H9 (cell line): ENCODE measurements around the gene DISC1. TPM values are rescaled to one million over a fixed set of nuclear protein-coding genes. Genes with fewer than 3 reads are reported as not detected.

Experiments used
- DNase-seq: peaks from one replicate; pipeline ENCODE4 v3.0.0-alpha.2; 2017
- H2AFZ ChIP-seq: one replicate; pipeline ENCODE4 v1.6.1; 2013; ENCODE audit warnings: mild to moderate bottlenecking, low read length, control low read depth, moderate library complexity
- H2AK5ac ChIP-seq: 2 replicates; pipeline ENCODE4 v1.6.1; 2013; ENCODE audit warnings: low read length, control low read depth, mixed read lengths; ENCODE audit not compliant: insufficient read length
- H2BK120ac ChIP-seq: one replicate; pipeline ENCODE4 v1.6.1; 2013; ENCODE audit warnings: low read depth, mild to moderate bottlenecking, low read length, control low read depth, inconsistent platforms; ENCODE audit not compliant: poor library complexity, severe bottlenecking
- H2BK12ac ChIP-seq: 2 replicates; pipeline ENCODE4 v1.6.1; 2013; ENCODE audit warnings: low read length, control low read depth, mixed read lengths, low read depth; ENCODE audit not compliant: insufficient read length
- H2BK15ac ChIP-seq: 2 replicates; pipeline ENCODE4 v1.6.1; 2013; ENCODE audit warnings: low read depth, low read length, control low read depth
- H2BK20ac ChIP-seq: one replicate; pipeline ENCODE4 v1.6.1; 2013; ENCODE audit warnings: low read depth, mild to moderate bottlenecking, low read length, control low read depth, inconsistent platforms; ENCODE audit not compliant: poor library complexity, severe bottlenecking
- H2BK5ac ChIP-seq: 2 replicates; pipeline ENCODE4 v1.6.1; 2013; ENCODE audit warnings: low read length, control low read depth, mixed read lengths; ENCODE audit not compliant: insufficient read length
- H3K14ac ChIP-seq: 2 replicates; pipeline ENCODE4 v1.6.1; 2013; ENCODE audit warnings: low read length, control low read depth; ENCODE audit not compliant: insufficient read depth
- H3K18ac ChIP-seq: 2 replicates; pipeline ENCODE4 v1.6.1; 2013; ENCODE audit warnings: low read depth, mild to moderate bottlenecking, mixed read lengths, low read length, control low read depth; ENCODE audit not compliant: insufficient read length
- H3K23ac ChIP-seq: 2 replicates; pipeline ENCODE4 v1.6.1; 2013; ENCODE audit warnings: low read length, control low read depth, mixed read lengths, low read depth; ENCODE audit not compliant: insufficient read length
- H3K23me2 ChIP-seq: 2 replicates; pipeline ENCODE4 v1.6.1; 2013; ENCODE audit warnings: low read depth, mild to moderate bottlenecking, mixed read lengths, low read length, control low read depth; ENCODE audit not compliant: insufficient read length, poor library complexity, severe bottlenecking
- H3K27ac ChIP-seq: 2 replicates; pipeline ENCODE4 v1.5.1; 2013; ENCODE audit warnings: low read length, control low read depth, mixed read lengths, low read depth; ENCODE audit not compliant: insufficient read length
- H3K27me3 ChIP-seq: 2 replicates; pipeline ENCODE4 v1.6.1; 2013; ENCODE audit warnings: low read length, control low read depth, inconsistent platforms; ENCODE audit not compliant: insufficient read depth
- H3K4ac ChIP-seq: 2 replicates; pipeline ENCODE4 v1.6.1; 2013; ENCODE audit warnings: low read depth, mild to moderate bottlenecking, control low read depth, inconsistent platforms, low read length, moderate library complexity
- H3K4me1 ChIP-seq: 2 replicates; pipeline ENCODE4 v1.6.1; 2013; ENCODE audit warnings: low read length, control low read depth, inconsistent platforms; ENCODE audit not compliant: insufficient read depth
- H3K4me2 ChIP-seq: 2 replicates; pipeline ENCODE4 v1.6.1; 2013; ENCODE audit warnings: low read length, control low read depth, mixed read lengths; ENCODE audit not compliant: insufficient read length, insufficient read depth
- H3K56ac ChIP-seq: 2 replicates; pipeline ENCODE4 v1.6.1; 2013; ENCODE audit warnings: low read depth, mild to moderate bottlenecking, mixed read lengths, low read length, control low read depth; ENCODE audit not compliant: insufficient read length
- H3K79me1 ChIP-seq: 2 replicates; pipeline ENCODE4 v1.6.1; 2013; ENCODE audit warnings: low read depth, mild to moderate bottlenecking, moderate library complexity, low read length, control low read depth, inconsistent platforms; ENCODE audit not compliant: insufficient read depth, poor library complexity, severe bottlenecking
- H3K79me2 ChIP-seq: 2 replicates; pipeline ENCODE4 v1.6.1; 2013; ENCODE audit warnings: low read length, control low read depth, inconsistent platforms; ENCODE audit not compliant: insufficient read depth
- H3K9ac ChIP-seq: 2 replicates; pipeline ENCODE4 v1.6.1; 2013; ENCODE audit warnings: low read length, control low read depth, mixed read lengths; ENCODE audit not compliant: insufficient read length; ENCODE audit errors: extremely low read depth
- H3K9me3 ChIP-seq: one replicate; pipeline ENCODE4 v1.6.1; 2013; ENCODE audit warnings: low read depth, low read length, inconsistent platforms; ENCODE audit not compliant: control insufficient read depth
- H3T11ph ChIP-seq: one replicate; pipeline ENCODE4 v1.6.1; 2013; ENCODE audit warnings: mild to moderate bottlenecking, low read length, control low read depth, inconsistent platforms
- H4K20me1 ChIP-seq: one replicate; pipeline ENCODE4 v1.6.1; 2013; ENCODE audit not compliant: control insufficient read depth, insufficient read length, insufficient read depth
- H4K5ac ChIP-seq: 2 replicates; pipeline ENCODE4 v1.6.1; 2013; ENCODE audit warnings: low read depth, mild to moderate bottlenecking, mixed read lengths, low read length, control low read depth; ENCODE audit not compliant: insufficient read length
- H4K8ac ChIP-seq: replicated peaks from 2 replicates; pipeline ENCODE4 v1.6.1; 2013; ENCODE audit warnings: low read length, control low read depth, mixed read lengths, low read depth; ENCODE audit not compliant: insufficient read length
- H4K91ac ChIP-seq: 2 replicates; pipeline ENCODE4 v1.6.1; 2013; ENCODE audit warnings: low read depth, mild to moderate bottlenecking, moderate library complexity, mixed read lengths, low read length, control low read depth; ENCODE audit not compliant: insufficient read length
- H3K27ac Mint-ChIP-seq, 3 experiments: 2 replicates in 2 of 3; 3 replicates in 1 of 3; pipeline ENCODE4 v1.8.0; 2020 to 2021; ENCODE audit warnings: mixed read lengths in 3 of 3, mild to moderate bottlenecking in 1 of 3, moderate library complexity in 1 of 3
- H3K27me3 Mint-ChIP-seq: 2 replicates; pipeline ENCODE4 v1.8.0; 2021; ENCODE audit warnings: low read depth, mild to moderate bottlenecking, moderate library complexity, mixed read lengths
- H3K36me3 Mint-ChIP-seq, 3 experiments: 2 replicates in 2 of 3; 3 replicates in 1 of 3; pipeline ENCODE4 v1.8.0; 2020 to 2021; ENCODE audit warnings: low read depth in 3 of 3, mixed read lengths in 3 of 3; ENCODE audit not compliant: insufficient read depth in 1 of 3
- H3K4me1 Mint-ChIP-seq, 2 experiments: 2 replicates each; pipeline ENCODE4 v1.8.0; 2020; ENCODE audit warnings: mixed read lengths in 2 of 2
- H3K4me3 Mint-ChIP-seq, 2 experiments: 2 replicates in 1 of 2; 3 replicates in 1 of 2; pipeline ENCODE4 v1.8.0; 2020 to 2021; ENCODE audit warnings: mild to moderate bottlenecking in 2 of 2, mixed read lengths in 2 of 2, moderate library complexity in 1 of 2
- H3K9me3 Mint-ChIP-seq, 2 experiments: 2 replicates in 1 of 2; 3 replicates in 1 of 2; pipeline ENCODE4 v1.8.0; 2020; ENCODE audit warnings: mild to moderate bottlenecking in 2 of 2, mixed read lengths in 2 of 2, moderate library complexity in 1 of 2
- CTCF ChIP-seq: fragments of 200-600 bp; sonication (generic); conservative IDR thresholded peaks from 3 replicates; pipeline ENCODE4 v1.8.0; 2021; ENCODE audit warnings: antibody characterized with exemption, mild to moderate bottlenecking
- whole genome bisulfite sequencing: extraction: QIAGEN DNeasy Blood & Tissue Kit; methylation state at CpG from one replicate; pipeline ENCODE4 v1.1.7; 2013; ENCODE audit warnings: missing lambda C conversion rate, low lambda C conversion rate, mixed read lengths; ENCODE audit not compliant: insufficient read length; ENCODE audit errors: extremely low coverage; 5-methylcytosine and 5-hydroxymethylcytosine counted together
- total RNA-seq: library from RNA; stranded (reverse); gene quantifications from 2 replicates; pipeline ENCODE4 v1.2.1, GENCODE V29; 2021

Gene DISC1
- total RNA-seq, 1 experiment from 2014 or later: 2.5 TPM

- Histone ChIP-seq H4K5ac (no peak overlapping the region), H2BK12ac (no peak overlapping the region), H3K18ac (no peak overlapping the region), H3K23ac (no peak overlapping the region), H3K9me3 (no peaks in the 10 kb centered on the region), H4K8ac (no peak overlapping the region), H3K56ac (no peak overlapping the region), H3K79me2 (no peaks in the 10 kb centered on the region), H3T11ph (no peak overlapping the region), H3K27ac (no peak overlapping the region), H2AFZ (no peak overlapping the region), H2BK15ac (no peak overlapping the region), H4K91ac (no peak overlapping the region), H3K79me1 (no peaks in the 10 kb centered on the region), H3K27me3 (no peaks in the 10 kb centered on the region), H2BK5ac (no peak overlapping the region), H2AK5ac (no peak overlapping the region), H3K4me2 (no peak overlapping the region), H3K4me1 (no peaks in the 10 kb centered on the region), H2BK20ac (no peak overlapping the region), H2BK120ac (no peak overlapping the region), H3K9ac (no peak overlapping the region), H3K23me2 (no peaks in the 10 kb centered on the region), H4K20me1 (no peaks in the 10 kb centered on the region), H3K4ac (no peak overlapping the region), H3K14ac (no peak overlapping the region)
- no peaks in the 10 kb centered on the region for H3K9me3 Mint-ChIP-seq
- no peak overlapping the region for H3K4me3 Mint-ChIP-seq
- no peaks in the 10 kb centered on the region for H3K36me3 Mint-ChIP-seq
- no peak overlapping the region for H3K27ac Mint-ChIP-seq
- DNase-seq: no peak
- no peak for TF ChIP-seq CTCF
- no CpG with 5 or more reads among the region's 2 CpGs for WGBS
- H3K27me3 Mint-ChIP-seq: no peaks in the 10 kb centered on the region
- no peaks in the 10 kb centered on the region for H3K4me1 Mint-ChIP-seq
These were observed 44.7 kb upstream of the DISC1 start for GRCh38 chr1:231581859-231582258.
